ENCODE measurements around the gene RASGEF1C.

Gene RASGEF1C

GRCh38 chr5:180083529-180084060, 125.4 kb downstream of the RASGEF1C start:
- H3K9me3 ChIP-seq (ENCODE audit: control insufficient read depth in 2 of 2, low read length in 2 of 2), result no peaks in the 10 kb centered on the region
- no peak overlapping the region for H3K9ac ChIP-seq (ENCODE audit: low read depth in 1 of 2, low read length in 2 of 2)
- H3K27ac ChIP-seq (ENCODE audit: low read depth in 2 of 2, low read length in 2 of 2), result no peak overlapping the region
- H3K27me3 ChIP-seq (ENCODE audit: control insufficient read depth in 2 of 2, insufficient read depth in 2 of 2, low read length in 2 of 2), result no peaks in the 10 kb centered on the region
- H3K4me3 ChIP-seq (ENCODE audit: low read length in 2 of 2), result no peak overlapping the region
- H3K36me3 ChIP-seq (ENCODE audit: control insufficient read depth in 2 of 2, insufficient read depth in 2 of 2, low read length in 2 of 2), result no peaks in the 10 kb centered on the region
- H3K4me1 ChIP-seq (ENCODE audit: control insufficient read depth in 2 of 2, insufficient read depth in 2 of 2, low read length in 2 of 2), result peaks cover 0 to 5% of the 10 kb centered on the region in 2 donors

GRCh38 chr5:180082633-180083420, 126.2 kb downstream of the RASGEF1C start:
- Histone ChIP-seq H3K4me1 (ENCODE audit: control insufficient read depth in 2 of 2, insufficient read depth in 2 of 2, low read length in 2 of 2) (peaks cover 0 to 5% of the 10 kb centered on the region in 2 donors), H3K27me3 (ENCODE audit: control insufficient read depth in 2 of 2, insufficient read depth in 2 of 2, low read length in 2 of 2) (no peaks in the 10 kb centered on the region), H3K9me3 (ENCODE audit: control insufficient read depth in 2 of 2, low read length in 2 of 2) (no peaks in the 10 kb centered on the region), H3K27ac (ENCODE audit: low read depth in 2 of 2, low read length in 2 of 2) (no peak overlapping the region), H3K9ac (ENCODE audit: low read depth in 1 of 2, low read length in 2 of 2) (no peak overlapping the region), H3K4me3 (ENCODE audit: low read length in 2 of 2) (no peak overlapping the region), H3K36me3 (ENCODE audit: control insufficient read depth in 2 of 2, insufficient read depth in 2 of 2, low read length in 2 of 2) (no peaks in the 10 kb centered on the region)

GRCh38 chr5:180081481-180081880, 127.5 kb downstream of the RASGEF1C start:
- Histone ChIP-seq H3K27me3 (ENCODE audit: control insufficient read depth in 2 of 2, insufficient read depth in 2 of 2, low read length in 2 of 2) (no peaks in the 10 kb centered on the region), H3K4me1 (ENCODE audit: control insufficient read depth in 2 of 2, insufficient read depth in 2 of 2, low read length in 2 of 2) (peaks cover 0 to 5% of the 10 kb centered on the region in 2 donors), H3K27ac (ENCODE audit: low read depth in 2 of 2, low read length in 2 of 2) (no peak overlapping the region)

GRCh38 chr5:180080486-180081280, 128.3 kb downstream of the RASGEF1C start:
- H3K36me3 ChIP-seq (ENCODE audit: control insufficient read depth in 2 of 2, insufficient read depth in 2 of 2, low read length in 2 of 2), result no peaks in the 10 kb centered on the region
- no peaks in the 10 kb centered on the region for H3K9me3 ChIP-seq (ENCODE audit: control insufficient read depth in 2 of 2, low read length in 2 of 2)
- H3K4me1 ChIP-seq (ENCODE audit: control insufficient read depth in 2 of 2, insufficient read depth in 2 of 2, low read length in 2 of 2), result peaks cover 0 to 5% of the 10 kb centered on the region in 2 donors
- H3K9ac ChIP-seq (ENCODE audit: low read depth in 1 of 2, low read length in 2 of 2), result no peak overlapping the region
- H3K4me3 ChIP-seq (ENCODE audit: low read length in 2 of 2), result no peak overlapping the region
- no peaks in the 10 kb centered on the region for H3K27me3 ChIP-seq (ENCODE audit: control insufficient read depth in 2 of 2, insufficient read depth in 2 of 2, low read length in 2 of 2)
- H3K27ac ChIP-seq (ENCODE audit: low read depth in 2 of 2, low read length in 2 of 2), result no peak overlapping the region

More at GRCh38 chr5:180081481-180081880, 127.5 kb downstream of the RASGEF1C start:
- Histone ChIP-seq H3K4me3 (ENCODE audit: low read length in 2 of 2) (no peak overlapping the region), H3K9ac (ENCODE audit: low read depth in 1 of 2, low read length in 2 of 2) (no peak overlapping the region), H3K9me3 (ENCODE audit: control insufficient read depth in 2 of 2, low read length in 2 of 2) (no peaks in the 10 kb centered on the region), H3K36me3 (ENCODE audit: control insufficient read depth in 2 of 2, insufficient read depth in 2 of 2, low read length in 2 of 2) (no peaks in the 10 kb centered on the region)

GRCh38 chr5:180079702-180080466, 129.1 kb downstream of the RASGEF1C start:
- Histone ChIP-seq H3K9ac (ENCODE audit: low read depth in 1 of 2, low read length in 2 of 2) (no peak overlapping the region), H3K27ac (ENCODE audit: low read depth in 2 of 2, low read length in 2 of 2) (no peak overlapping the region), H3K36me3 (ENCODE audit: control insufficient read depth in 2 of 2, insufficient read depth in 2 of 2, low read length in 2 of 2) (no peaks in the 10 kb centered on the region), H3K27me3 (ENCODE audit: control insufficient read depth in 2 of 2, insufficient read depth in 2 of 2, low read length in 2 of 2) (no peaks in the 10 kb centered on the region), H3K9me3 (ENCODE audit: control insufficient read depth in 2 of 2, low read length in 2 of 2) (no peaks in the 10 kb centered on the region), H3K4me1 (ENCODE audit: control insufficient read depth in 2 of 2, insufficient read depth in 2 of 2, low read length in 2 of 2) (peaks cover 0 to 3% of the 10 kb centered on the region in 2 donors), H3K4me3 (ENCODE audit: low read length in 2 of 2) (no peak overlapping the region)

- H3K27ac ChIP-seq (ENCODE audit: low read depth in 2 of 2, low read length in 2 of 2), result no peak overlapping the region
- no peaks in the 10 kb centered on the region for H3K27me3 ChIP-seq (ENCODE audit: control insufficient read depth in 2 of 2, insufficient read depth in 2 of 2, low read length in 2 of 2)
- no peak overlapping the region for H3K4me3 ChIP-seq (ENCODE audit: low read length in 2 of 2)
- no peaks in the 10 kb centered on the region for H3K36me3 ChIP-seq (ENCODE audit: control insufficient read depth in 2 of 2, insufficient read depth in 2 of 2, low read length in 2 of 2)
- H3K9ac ChIP-seq (ENCODE audit: low read depth in 1 of 2, low read length in 2 of 2), result no peak overlapping the region
- H3K9me3 ChIP-seq (ENCODE audit: control insufficient read depth in 2 of 2, low read length in 2 of 2), result no peaks in the 10 kb centered on the region
- H3K4me1 ChIP-seq (ENCODE audit: control insufficient read depth in 2 of 2, insufficient read depth in 2 of 2, low read length in 2 of 2), result no peaks in the 10 kb centered on the region
These were observed 130.7 kb downstream of the RASGEF1C start for GRCh38 chr5:180078348-180078747.

- Histone ChIP-seq H3K9ac (ENCODE audit: low read depth in 1 of 2, low read length in 2 of 2) (no peak overlapping the region), H3K36me3 (ENCODE audit: control insufficient read depth in 2 of 2, insufficient read depth in 2 of 2, low read length in 2 of 2) (no peaks in the 10 kb centered on the region), H3K27me3 (ENCODE audit: control insufficient read depth in 2 of 2, insufficient read depth in 2 of 2, low read length in 2 of 2) (no peaks in the 10 kb centered on the region), H3K9me3 (ENCODE audit: control insufficient read depth in 2 of 2, low read length in 2 of 2) (no peaks in the 10 kb centered on the region), H3K4me1 (ENCODE audit: control insufficient read depth in 2 of 2, insufficient read depth in 2 of 2, low read length in 2 of 2) (no peaks in the 10 kb centered on the region), H3K27ac (ENCODE audit: low read depth in 2 of 2, low read length in 2 of 2) (no peak overlapping the region), H3K4me3 (ENCODE audit: low read length in 2 of 2) (no peak overlapping the region)
These were observed 131.3 kb downstream of the RASGEF1C start for GRCh38 chr5:180077594-180078284.

GRCh38 chr5:180075703-180076102, 133.3 kb downstream of the RASGEF1C start:
- Histone ChIP-seq H3K9ac (ENCODE audit: low read depth in 1 of 2, low read length in 2 of 2) (no peak overlapping the region), H3K9me3 (ENCODE audit: control insufficient read depth in 2 of 2, low read length in 2 of 2) (no peaks in the 10 kb centered on the region), H3K27me3 (ENCODE audit: control insufficient read depth in 2 of 2, insufficient read depth in 2 of 2, low read length in 2 of 2) (no peaks in the 10 kb centered on the region), H3K4me1 (ENCODE audit: control insufficient read depth in 2 of 2, insufficient read depth in 2 of 2, low read length in 2 of 2) (peaks cover under 1 to 6% of the 10 kb centered on the region in 2 donors), H3K36me3 (ENCODE audit: control insufficient read depth in 2 of 2, insufficient read depth in 2 of 2, low read length in 2 of 2) (no peaks in the 10 kb centered on the region), H3K4me3 (ENCODE audit: low read length in 2 of 2) (no peak overlapping the region), H3K27ac (ENCODE audit: low read depth in 2 of 2, low read length in 2 of 2) (no peak overlapping the region)

- Histone ChIP-seq H3K27me3 (ENCODE audit: control insufficient read depth in 2 of 2, insufficient read depth in 2 of 2, low read length in 2 of 2) (no peaks in the 10 kb centered on the region), H3K9ac (ENCODE audit: low read depth in 1 of 2, low read length in 2 of 2) (no peak overlapping the region), H3K9me3 (ENCODE audit: control insufficient read depth in 2 of 2, low read length in 2 of 2) (no peaks in the 10 kb centered on the region), H3K36me3 (ENCODE audit: control insufficient read depth in 2 of 2, insufficient read depth in 2 of 2, low read length in 2 of 2) (no peaks in the 10 kb centered on the region), H3K27ac (ENCODE audit: low read depth in 2 of 2, low read length in 2 of 2) (no peak overlapping the region), H3K4me3 (ENCODE audit: low read length in 2 of 2) (no peak overlapping the region), H3K4me1 (ENCODE audit: control insufficient read depth in 2 of 2, insufficient read depth in 2 of 2, low read length in 2 of 2) (peaks cover 7 to 15% of the 10 kb centered on the region in 2 donors)
These were observed 134.5 kb downstream of the RASGEF1C start for GRCh38 chr5:180074462-180074861.

Measured in mucosa of rectum (tissue), 2 donors.